Activated naive CD4-positive, alpha-beta T cell treated with Interleukin-2 at 50 U/mL for 16 hours (primary cell): ENCODE results near the gene FAM237B.

ENCODE experiments used
- DNase-seq: peaks from one replicate; pipeline ENCODE4 v3.0.0-alpha.2; 2020

Gene FAM237B

DNA sequence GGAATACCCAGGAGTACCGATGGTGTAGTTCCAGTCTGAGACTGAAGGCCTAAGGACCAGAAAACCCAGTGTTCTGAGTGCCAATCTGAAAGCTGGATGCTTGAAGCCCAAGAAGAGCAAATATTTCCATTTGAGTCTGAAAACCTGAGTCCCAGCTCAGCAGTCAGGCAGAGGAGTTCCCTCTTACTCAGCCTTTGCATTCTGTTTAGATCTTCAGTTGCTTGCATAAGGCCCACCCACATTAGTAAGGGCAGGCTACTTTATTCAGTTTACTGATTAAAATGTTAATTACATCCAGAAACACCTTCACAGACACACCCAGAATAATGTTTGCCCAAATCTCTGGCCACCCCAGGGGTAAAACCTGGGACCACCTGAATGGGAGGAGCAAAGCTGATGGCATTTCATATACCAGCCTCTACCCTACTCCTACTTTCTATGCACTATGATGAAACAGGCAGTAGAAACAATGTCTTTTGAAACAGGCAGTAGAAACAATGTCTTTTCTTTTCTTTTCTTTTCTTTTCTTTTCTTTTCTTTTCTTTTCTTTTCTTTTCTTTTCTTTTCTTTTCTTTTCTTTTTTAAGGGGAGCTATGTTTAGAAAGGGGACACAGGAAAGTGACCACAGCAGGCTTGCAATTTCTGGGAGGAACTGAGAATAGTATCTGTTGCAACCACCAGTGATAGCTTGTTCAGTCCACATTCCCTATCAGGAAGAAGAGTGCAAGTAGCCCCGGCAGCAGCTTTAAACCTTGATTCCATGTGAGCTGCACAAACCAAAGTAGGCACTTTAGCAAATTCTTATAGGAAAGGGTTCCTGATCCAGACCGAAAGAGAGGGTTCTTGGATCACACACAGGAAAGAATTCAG lies 30.6 kb downstream of the FAM237B start:
- no peak for DNase-seq

GRCh38 chr7:90288154-90288553 lies 33.0 kb downstream of the FAM237B start:
- DNase-seq = no peak

- no peak for DNase-seq
These were observed 44.9 kb downstream of the FAM237B start for GRCh38 chr7:90276033-90276728.

DNA sequence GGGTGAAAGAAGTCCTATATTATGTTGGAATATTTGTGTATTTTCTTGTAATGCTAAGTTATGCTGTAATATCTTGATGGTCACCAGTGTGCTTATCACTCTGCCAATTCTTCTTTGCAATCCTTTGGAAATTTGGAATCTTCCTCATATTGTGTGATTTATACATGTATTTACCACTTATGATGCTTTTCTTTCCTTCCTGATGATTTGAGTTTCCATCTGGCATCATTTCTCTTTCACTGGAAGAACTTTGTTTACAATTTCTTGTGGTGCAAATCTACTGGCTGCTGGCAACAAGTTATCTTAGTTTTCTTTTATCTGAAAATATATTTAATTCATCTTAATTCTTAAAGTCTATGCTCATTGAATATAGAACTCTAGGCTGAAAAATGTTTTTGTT lies 46.9 kb downstream of the FAM237B start:
- no peak for DNase-seq

GRCh38 chr7:90272242-90272641 lies 48.9 kb downstream of the FAM237B start:
- no peak for DNase-seq

- DNase-seq = no peak
These were observed 49.4 kb downstream of the FAM237B start for GRCh38 chr7:90271753-90272152.

- no peak for DNase-seq
These were observed 50.5 kb downstream of the FAM237B start for GRCh38 chr7:90270431-90271178.

DNA sequence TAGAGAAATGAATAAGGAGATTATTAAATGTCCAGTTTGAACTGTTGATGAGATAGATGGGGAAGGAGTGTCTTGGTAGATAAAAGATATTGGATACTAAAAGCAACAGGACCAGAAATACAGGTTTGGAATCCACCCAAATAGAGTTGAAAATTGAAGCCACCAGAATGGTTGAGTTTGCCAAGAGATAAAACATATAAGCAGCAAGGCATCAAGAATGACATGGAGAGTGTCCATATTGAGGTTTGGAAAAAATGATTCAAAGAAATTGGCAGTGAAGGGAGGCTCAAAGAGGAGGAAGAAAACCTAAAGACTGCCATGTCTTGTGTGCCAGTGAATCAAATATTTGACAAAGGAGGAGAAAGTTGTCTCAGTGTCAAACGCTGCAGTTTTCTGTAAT lies 51.9 kb downstream of the FAM237B start:
- no peak for DNase-seq

DNA sequence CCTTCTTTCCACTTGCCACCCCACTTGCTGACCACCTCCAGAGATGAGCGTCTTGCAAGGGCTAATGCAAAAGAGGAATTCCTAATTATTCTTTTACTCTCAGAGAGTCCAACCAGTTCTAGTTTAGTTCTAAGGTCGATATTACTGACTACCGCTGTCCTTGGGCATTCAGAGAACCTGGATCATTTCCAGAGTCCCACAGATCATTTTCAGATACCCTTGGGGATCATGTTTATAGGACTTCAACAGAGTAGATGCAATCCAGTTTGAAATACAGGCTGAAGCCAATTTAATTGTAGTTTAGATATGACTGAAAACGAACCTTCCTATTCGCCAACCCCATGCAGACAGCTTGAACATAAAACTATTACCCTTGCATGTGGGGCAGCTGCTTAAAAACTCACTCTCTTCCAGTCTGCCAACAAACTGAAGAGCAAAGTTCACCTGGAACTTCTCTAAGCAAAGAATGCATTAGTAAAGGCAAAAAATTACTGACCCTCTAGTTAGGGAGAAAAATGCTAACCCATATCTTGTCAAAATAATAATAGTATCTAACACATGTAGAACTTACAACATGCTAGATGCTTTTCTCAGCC lies 53.7 kb downstream of the FAM237B start:
- DNase-seq = no peak

DNA sequence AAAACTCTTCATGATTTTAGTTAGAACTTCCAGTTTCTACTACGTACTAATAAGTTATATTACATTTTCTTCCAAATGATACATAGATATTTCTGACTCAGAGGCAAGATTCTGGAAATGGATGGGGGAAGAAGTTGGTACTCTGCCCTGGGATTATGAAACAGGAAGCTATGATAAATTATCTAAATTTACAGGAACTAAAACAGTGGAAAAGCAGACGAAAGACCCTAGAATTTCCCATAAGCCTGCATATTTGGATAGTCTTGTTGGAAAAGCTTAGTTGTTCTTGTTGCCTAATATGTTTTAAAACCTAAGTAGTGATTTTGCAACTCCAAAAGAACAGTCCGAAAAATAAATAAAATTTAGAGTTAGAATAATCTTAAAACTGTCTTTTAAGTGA lies 54.3 kb downstream of the FAM237B start:
- no peak for DNase-seq
